Coronary artery (tissue), 2 donors: ENCODE results near the gene SEC61B.

ENCODE experiments used
- DNase-seq: peaks from one replicate; pipeline ENCODE4 v3.0.0-alpha.2; 2017; ENCODE audit warnings: low spot score
- H3K27ac ChIP-seq, 2 donors: fragments of 200-600 bp; sonication (generic); one replicate each; pipeline ENCODE4 v1.5.1; 2016 to 2019
- H3K4me3 ChIP-seq: fragments of 200-600 bp; sonication (generic); 2 replicates; pipeline ENCODE4 v1.5.1; 2016; ENCODE audit warnings: mild to moderate bottlenecking, moderate library complexity
- CTCF ChIP-seq: fragments of 200-600 bp; sonication (generic); IDR thresholded peaks from one replicate; pipeline ENCODE4 v1.5.1; 2019; ENCODE audit warnings: antibody characterized with exemption

SEC61B gene

DNA sequence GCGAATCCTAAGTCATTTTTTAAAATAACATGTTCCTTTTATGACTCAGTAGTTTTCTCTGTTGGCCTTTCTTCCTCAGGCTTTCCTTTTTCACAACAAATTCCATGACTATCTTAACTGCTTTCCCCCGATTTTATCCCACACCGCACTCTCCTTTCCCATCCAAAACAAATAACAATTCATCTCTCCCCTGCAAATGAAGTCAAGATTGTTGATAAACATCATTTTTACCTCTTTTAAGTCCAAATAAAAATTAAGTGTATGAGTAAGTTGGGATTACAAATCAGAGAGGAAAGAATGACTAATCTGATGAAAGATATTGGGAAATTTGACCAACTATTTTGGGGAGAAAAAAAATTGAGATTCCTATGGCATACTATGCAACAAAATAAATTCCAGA is 47.3 kb downstream of the SEC61B start:
- Histone ChIP-seq H3K27ac (no peak overlapping the region), H3K4me3 (no peak overlapping the region)
- TF ChIP-seq CTCF: no peak
- no peak for DNase-seq

GRCh38 chr9:99270491-99270890 is 48.4 kb downstream of the SEC61B start:
- no peak overlapping the region for H3K27ac ChIP-seq
- DNase-seq: no peak
- H3K4me3 ChIP-seq: no peak overlapping the region
- no peak for TF ChIP-seq CTCF

DNA sequence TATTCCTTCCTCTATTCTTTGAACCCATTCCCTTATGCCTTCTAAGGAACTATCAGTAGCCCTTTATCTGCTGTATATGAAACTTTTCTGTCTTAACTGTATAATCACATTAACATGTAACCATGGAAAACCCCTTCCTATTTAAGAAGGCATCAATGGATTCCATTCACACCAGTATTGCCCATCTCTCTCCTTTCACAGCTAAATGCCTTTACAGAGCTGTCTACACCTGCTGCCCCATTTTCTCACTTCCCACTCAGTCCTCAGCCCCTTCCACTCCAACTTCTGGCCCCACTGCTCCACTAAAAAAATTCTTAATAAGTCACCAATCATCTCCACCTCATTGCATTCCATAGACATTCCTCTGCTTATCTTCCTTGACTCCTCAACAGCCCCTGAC is 50.8 kb downstream of the SEC61B start:
- Histone ChIP-seq H3K27ac (no peak overlapping the region), H3K4me3 (no peak overlapping the region)
- no peak for TF ChIP-seq CTCF
- no peak for DNase-seq

DNA sequence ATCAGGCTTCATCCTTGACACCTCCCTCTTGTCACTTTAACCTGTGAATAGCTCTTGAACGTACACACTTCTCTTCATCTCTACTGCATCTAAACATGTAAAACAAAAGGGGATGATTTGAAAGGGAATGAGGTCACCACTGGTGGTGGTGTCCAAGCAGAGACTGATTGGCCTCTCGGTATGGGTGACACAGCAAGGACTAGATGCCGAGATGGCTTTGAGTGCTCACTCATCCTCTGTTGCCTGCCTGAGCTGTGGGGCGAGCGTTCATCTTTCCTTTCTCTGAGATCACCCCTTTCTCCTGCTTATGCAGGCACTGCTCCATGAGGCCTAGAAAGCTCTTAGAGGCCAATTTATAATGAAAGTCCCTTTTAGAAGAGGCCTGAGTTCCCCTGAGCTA is 51.9 kb downstream of the SEC61B start:
- H3K4me3 ChIP-seq: no peak overlapping the region
- no peak for DNase-seq
- no peak overlapping the region for H3K27ac ChIP-seq
- TF ChIP-seq CTCF: no peak

DNA sequence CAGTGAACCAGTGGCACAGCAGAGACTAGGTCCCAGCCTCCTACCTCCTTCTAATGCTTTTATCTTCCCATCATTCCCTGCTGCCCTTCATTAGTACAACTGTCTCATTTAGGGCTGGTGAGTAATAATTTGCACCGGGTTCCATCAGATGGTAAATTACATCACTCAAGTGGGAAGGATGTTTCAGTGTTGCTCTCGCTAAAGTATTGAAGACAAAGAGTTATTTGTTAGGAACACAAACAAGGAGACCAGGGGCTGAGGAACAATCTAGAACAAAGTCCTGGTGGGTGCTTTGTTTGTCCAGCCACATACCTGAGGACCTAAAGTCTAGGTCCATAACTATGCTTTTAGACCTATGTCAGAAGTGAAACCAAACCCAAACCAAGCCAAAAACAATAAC is 52.4 kb downstream of the SEC61B start:
- TF ChIP-seq CTCF: no peak

More for the DNA sequence above, 52.4 kb downstream of the SEC61B start:
- Histone ChIP-seq H3K4me3 (no peak overlapping the region), H3K27ac (no peak overlapping the region)
- no peak for DNase-seq
